Measurements from ENCODE around the gene CYP2C9.
"Not testable (repeated sequence)": the region's sequence is repeated elsewhere in the genome, so short reads cannot be mapped to it uniquely, and the experiment has no call there.

The CYP2C9 gene

GRCh38 chr10:94938383-94938782 is at the start of gene CYP2C9:
Gene CYP2C9 (plus strand): TSS chr10:94938658. CDS start chr10:94938683, 25 bp downstream.
- no peak for DNase-seq

- DNase-seq = no peak
Observed at GRCh38 chr10:94889123-94889522, 49.3 kb upstream of the CYP2C9 start.

DNA sequence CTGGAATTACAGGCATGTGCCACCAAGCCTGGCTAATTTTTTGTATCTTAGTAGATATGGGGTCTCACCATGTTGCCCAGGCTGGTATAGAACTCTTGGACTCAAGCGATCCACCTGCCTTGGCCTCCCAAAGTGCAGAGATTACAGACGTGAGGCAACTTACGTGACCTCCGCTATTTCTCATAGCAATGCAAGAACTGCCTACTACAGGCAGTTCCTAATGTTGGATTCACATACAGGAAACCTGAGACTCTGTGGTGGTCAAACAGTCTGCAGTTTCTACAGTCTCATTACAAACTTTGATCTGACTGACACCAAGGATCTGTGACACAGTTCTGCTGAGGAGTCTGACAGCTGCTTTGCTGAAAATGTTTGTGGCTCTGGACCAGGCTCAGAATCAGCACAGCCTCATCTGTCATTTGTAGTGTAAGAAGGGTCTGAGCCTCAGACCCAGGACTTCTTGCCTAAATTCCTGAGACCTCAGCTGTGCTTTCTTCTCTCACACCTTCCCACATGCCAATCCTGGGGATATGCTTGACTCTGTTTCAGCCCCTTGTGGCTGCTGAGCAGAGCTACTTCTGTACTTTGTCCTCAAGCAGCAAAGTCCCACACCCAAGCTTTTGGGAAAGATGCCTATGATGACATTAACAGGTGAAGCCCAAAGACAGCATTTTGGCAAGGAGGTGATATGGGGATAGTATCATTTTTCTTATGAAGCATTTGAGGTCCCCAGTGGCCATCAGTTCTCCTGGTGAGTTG is 48.0 kb upstream of the CYP2C9 start:
- DNase-seq = no peak

GRCh38 chr10:94898414-94898813 is 40.0 kb upstream of the CYP2C9 start:
- not testable (repeated sequence) for DNase-seq

DNA sequence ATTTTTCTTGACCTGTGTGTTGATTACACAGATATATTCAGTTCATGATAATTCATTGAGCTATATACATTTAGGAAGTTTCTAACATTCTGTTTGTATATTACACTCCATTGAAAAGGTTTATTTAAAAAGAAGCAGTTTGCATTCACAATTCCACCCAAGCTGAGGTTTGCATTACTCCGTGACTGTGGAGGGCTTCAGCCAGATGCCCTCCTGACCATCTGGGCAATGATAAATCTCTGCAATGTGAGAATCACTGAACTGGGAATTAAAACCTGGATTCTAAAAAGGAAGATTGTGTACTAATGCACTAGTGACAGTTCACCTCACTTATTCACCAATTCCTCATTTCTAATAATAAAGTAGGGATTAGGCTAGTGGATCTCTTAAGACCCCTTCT is 36.4 kb upstream of the CYP2C9 start:
- DNase-seq = no peak

DNA sequence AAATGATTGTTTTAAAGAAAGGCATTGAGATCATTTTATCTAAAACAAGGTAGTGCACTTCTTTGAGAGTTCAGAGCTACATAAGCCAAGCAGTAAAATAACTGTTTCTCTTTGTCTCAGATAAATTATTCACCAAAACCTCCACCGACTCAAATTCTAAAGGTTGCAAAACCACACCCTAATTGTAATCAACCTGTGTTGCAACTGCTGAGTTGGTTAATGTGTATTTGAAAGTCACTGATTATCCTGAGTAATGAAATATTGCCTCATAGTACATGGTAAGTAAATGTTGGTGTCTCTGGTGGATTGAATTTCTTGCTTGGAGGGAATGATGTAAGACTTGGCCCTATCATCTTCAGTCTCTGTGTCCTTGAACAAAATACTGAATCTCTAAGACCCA is 35.9 kb upstream of the CYP2C9 start:
- DNase-seq = no peak

- not testable (repeated sequence) for DNase-seq
Observed at GRCh38 chr10:94904506-94905148, 33.8 kb upstream of the CYP2C9 start.

GRCh38 chr10:94916423-94916822 is 22.0 kb upstream of the CYP2C9 start:
- no peak for DNase-seq

DNA sequence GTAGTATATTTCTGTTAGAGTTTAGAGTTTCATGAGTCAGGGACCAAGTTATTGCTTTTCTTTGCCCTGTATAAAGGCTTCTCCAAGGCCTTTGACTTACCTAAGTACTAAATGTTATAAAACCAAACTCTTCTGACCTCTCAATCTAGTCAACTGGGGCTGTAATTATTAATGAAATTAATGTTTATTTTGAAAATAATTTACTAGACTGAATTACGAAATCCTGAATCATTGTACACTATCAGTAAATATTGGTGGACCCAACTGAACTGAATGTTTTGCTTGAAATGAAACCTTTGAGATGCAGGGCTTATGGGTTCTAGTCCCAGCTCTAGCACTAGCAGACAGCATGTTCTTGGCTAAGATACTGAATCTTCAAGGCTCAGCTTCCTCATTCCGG is 1.7 kb upstream of the CYP2C9 start:
- no peak for DNase-seq

DNA sequence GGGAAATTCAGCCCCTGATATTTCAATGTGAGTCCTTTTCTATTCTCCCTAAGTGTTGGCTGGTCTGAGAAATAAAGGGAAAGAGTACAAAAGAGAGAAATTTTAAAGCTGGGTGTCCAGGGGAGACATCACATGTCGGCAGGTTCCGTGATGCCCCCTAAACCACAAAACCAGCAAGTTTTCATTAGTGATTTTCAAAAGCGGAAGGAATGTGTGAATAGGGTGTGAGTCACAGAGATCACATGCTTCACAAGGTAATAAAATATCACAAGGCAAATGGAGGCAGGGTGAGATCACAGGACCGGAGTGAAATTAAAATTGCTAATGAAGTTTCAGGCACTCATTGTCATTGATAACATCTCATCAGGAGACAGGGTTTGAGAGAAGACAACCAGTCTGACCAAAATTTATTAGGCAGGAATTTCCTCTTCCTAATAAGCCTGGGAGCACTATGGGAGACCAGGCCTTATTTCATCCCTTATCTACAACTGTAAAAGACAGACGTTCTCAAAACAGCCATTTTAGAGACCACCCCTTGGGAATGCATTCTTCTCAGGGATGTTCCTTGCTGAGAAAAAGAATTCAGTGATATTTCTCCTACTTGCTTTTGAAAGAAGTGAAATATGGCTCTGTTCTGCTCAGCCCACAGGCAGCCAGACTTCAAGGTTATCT is 5.1 kb downstream of the CYP2C9 start:
- DNase-seq = not testable (repeated sequence)

- not testable (repeated sequence) for DNase-seq
Observed at GRCh38 chr10:94946181-94946580, 7.7 kb downstream of the CYP2C9 start.

DNA sequence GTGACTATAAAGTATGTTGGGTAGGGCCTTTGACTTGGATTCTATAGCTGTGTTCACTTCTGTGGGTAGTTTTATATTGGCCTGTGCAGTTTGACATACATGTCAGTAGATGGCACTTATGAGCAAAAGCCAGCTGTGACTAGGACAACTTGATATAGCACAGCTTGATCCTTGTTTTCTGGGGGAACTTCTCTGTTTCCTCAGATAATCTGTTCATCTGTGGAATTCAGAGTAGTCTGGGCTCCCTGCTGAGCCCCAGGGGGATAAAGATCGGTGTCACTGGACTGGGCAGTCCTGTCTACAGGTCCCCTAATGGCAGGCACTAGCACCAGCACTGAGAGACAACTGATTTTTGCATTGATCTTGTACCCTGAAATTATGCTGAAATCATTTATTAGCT is 25.4 kb downstream of the CYP2C9 start:
- no peak for DNase-seq

- DNase-seq = no peak
Observed at GRCh38 chr10:94983555-94983954, 45.1 kb downstream of the CYP2C9 start.

DNA sequence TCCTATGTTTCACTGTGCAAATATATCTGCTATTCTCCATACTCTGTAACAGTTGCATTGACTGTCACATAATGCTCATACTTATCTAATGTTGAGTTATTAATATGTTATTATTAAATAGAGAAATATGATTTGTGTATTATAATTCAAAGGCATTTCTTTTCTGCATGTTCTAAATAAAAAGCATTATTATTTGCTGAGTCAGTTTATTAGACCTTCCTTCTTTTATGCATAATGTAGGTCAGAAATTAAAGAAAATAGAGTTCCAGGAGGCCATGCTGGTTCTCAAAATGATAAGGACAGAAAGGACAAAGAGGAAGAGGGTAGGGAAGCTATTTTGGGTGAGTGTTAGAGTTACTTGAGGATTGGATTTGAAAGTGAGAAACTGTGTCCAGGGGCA is 50.7 kb downstream of the CYP2C9 start:
- no peak for DNase-seq

- DNase-seq = no peak
Observed at GRCh38 chr10:94991243-94991888, 52.9 kb downstream of the CYP2C9 start.

DNA sequence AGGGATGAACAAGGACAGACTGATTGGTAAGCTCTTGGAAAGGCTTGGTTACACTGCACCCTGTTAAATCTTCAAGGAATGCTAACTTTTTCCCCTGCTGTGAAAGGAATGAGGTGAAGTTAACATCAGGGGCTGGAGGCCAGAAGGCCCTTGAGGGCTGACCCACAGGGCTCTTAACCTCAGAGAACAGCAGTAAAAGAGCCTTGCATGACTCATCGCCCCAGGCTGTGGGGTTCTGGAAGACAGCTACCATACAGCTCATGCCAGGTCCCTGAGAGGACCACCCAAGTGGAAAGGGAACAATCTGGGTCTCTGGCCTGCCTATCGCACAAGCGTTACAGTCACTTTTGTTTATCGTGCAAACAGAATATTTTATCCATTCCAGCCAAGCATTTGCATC is 54.4 kb downstream of the CYP2C9 start:
- DNase-seq = no peak

- no peak for DNase-seq
Observed at GRCh38 chr10:94997741-94998174, 59.3 kb downstream of the CYP2C9 start.

DNA sequence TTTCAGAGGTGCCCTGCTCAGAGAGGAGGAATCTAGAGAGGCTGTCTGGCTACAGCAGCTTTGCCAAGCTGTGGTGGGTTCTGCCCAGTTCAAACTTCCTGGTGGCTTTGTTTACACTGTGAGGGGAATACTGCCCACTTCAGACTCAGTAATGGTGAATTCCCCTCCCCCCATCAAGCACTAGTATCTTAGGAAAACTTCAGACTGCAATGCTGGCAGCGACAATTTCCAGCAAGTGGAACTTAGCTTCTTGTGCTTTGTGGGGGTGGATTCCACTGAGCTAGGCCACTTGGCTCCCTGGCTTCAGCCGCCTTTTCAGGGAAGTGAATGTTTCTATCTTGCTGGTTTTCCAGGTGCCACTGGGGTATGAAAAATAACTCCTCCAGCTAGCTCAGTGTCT is 88.0 kb downstream of the CYP2C9 start:
- DNase-seq = no peak

DNA sequence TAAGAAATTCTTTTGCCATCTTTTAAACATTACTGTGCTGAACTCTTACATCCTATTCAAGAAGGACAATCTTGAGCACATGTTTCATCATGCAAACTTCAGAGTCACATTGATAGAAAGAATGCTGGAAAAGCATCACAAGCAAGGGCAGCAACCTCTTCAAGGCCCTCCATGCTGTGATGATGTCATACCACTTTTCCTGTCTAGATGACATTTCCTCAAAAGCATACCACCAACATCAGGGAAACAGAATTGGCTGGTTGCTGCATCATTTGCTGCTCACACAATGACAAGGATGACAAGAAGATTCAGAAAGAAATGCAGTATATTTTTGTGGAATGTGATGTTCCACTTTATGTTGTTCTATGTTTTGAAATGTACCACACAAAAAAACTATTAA is 93.2 kb downstream of the CYP2C9 start:
- no peak for DNase-seq

DNA sequence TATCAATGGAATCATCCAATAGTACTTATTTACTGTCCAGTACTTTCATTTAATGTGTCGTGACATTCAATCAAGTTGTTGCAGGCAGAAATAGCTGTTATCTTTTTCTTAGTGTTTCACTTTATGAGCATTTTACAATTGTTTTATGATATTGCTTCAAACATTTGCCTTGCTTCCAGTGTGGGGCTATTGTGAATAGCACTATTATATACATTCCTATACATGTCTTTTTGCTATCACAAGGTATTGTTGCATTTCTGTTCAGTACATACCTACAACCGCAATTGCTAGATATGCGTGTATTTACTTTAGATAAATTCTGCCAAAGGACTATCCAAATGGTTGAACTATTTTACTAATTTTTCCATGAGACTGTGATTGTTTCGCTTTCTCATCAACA is 95.9 kb downstream of the CYP2C9 start:
- DNase-seq = no peak

- DNase-seq = no peak
Observed at GRCh38 chr10:95035332-95036295, 97.2 kb downstream of the CYP2C9 start.

DNA sequence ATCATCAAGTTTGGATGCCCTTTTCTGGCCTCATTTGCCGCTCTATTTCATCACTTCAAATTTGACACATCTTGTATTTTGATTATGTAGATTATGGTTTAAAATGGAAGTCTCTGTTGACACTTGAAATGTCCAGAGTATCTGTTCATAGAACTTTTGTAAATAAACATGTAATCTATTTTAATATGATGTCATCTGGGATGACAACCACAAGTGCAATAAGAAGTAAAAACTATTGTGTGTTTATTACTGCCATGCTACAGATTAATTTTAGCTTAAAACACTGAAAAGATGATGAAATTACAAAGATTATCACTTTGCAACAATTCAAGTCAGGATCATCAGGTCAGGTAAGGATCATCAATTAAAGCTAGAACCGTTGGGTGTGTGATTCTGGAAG is 100.8 kb downstream of the CYP2C9 start:
- no peak for DNase-seq

All from stimulated activated CD4-positive, alpha-beta T cell treated with anti-CD3 and anti-CD28 coated beads, Interleukin-2, amount 100 ng/mL, for 48 hours (primary cell).